Heart left ventricle (tissue), 16 donors: ENCODE measurements around the gene ABHD1. TPM values are rescaled to one million over a fixed set of nuclear protein-coding genes. Genes with fewer than 3 reads are reported as not detected.

Experiments used
- ATAC-seq, 4 donors: fragments of 200-7000 bp; cut with Tn5 transposase; one replicate each; pipeline ENCODE4 v1.9.1; 2020 to 2022; ENCODE audit warnings: moderate library complexity in 4 of 4, mild to moderate bottlenecking in 3 of 4, moderate number of reproducible peaks in 1 of 4
- DNase-seq, 5 donors: peaks; one replicate each; pipeline ENCODE4 v3.0.0-alpha.2; 2020
- H3K27ac ChIP-seq, 12 donors: fragments of 200-600 bp; sonication (generic) in 4 of 12; one replicate each; pipeline versions ENCODE4 v1.5.0 to v1.8.0; 2016 to 2022; ENCODE audit warnings: mild to moderate bottlenecking in 2 of 12
- H3K27me3 ChIP-seq, 9 donors: fragments of 200-600 bp; sonication (generic) in 2 of 9; one replicate each; pipeline versions ENCODE4 v1.5.1 to v1.8.0; 2016 to 2022; ENCODE audit warnings: mild to moderate bottlenecking in 3 of 9
- H3K36me3 ChIP-seq, 9 donors: fragments of 200-600 bp; sonication (generic) in 2 of 9; one replicate each; pipeline versions ENCODE4 v1.5.0 to v1.8.0; 2018 to 2022; ENCODE audit warnings: mild to moderate bottlenecking in 2 of 9
- H3K4me1 ChIP-seq, 12 donors: fragments of 200-600 bp; sonication (generic) in 4 of 12; one replicate each; pipeline versions ENCODE4 v1.5.0 to v1.8.0; 2016 to 2022; ENCODE audit warnings: mild to moderate bottlenecking in 3 of 12
- H3K4me3 ChIP-seq, 12 donors: fragments of 200-600 bp; sonication (generic) in 4 of 12; one replicate each; pipeline versions ENCODE4 v1.5.0 to v1.8.0; 2017 to 2022; ENCODE audit warnings: mild to moderate bottlenecking in 9 of 12, moderate library complexity in 4 of 12
- H3K9me3 ChIP-seq, 12 donors: fragments of 200-600 bp; sonication (generic) in 4 of 12; one replicate each; pipeline versions ENCODE4 v1.5.0 to v1.8.0; 2016 to 2022; ENCODE audit warnings: mild to moderate bottlenecking in 1 of 12
- POLR2A ChIP-seq, 2 donors: fragments of 450-650 bp; IDR thresholded peaks; one replicate each; pipeline ENCODE4 v1.6.1; 2017; ENCODE audit warnings: antibody characterized with exemption in 2 of 2, mild to moderate bottlenecking in 2 of 2, moderate library complexity in 2 of 2
- WGBS, 4 donors: extraction: QIAGEN DNeasy Blood & Tissue Kit in 2 of 4; methylation state at CpG; one replicate each; pipeline versions ENCODE4 v1.1.5 to v1.1.7; 2013 to 2018; 5-methylcytosine and 5-hydroxymethylcytosine counted together
- intact Hi-C, 10 donors: fragments of 100-400 bp; cut with DNase I; formaldehyde crosslinking; loops; one replicate each; pipeline versions ENCODE4 v1.11.1 to v1.14.2; 2022
- polyA plus RNA-seq, 2 donors: library from polyadenylated mRNA; stranded (reverse); fragments of 200-250 nt; gene quantifications; one replicate each; pipeline ENCODE4 v1.2.3, GENCODE V29; 2013
- total RNA-seq, 9 donors: library from RNA; depleted of rRNA in 2 of 9; stranded (reverse); fragments of >200 nt in 2 of 9; fragmentation: NEBNext Ultra II Directional in 3 of 9; extraction: Animal tissue kit (Norgen Biotek cat#: 25700) in 3 of 9; gene quantifications; one replicate each; pipeline versions ENCODE4 v1.1.0 to v1.2.4, GENCODE V29; 2016 to 2023
- TF ChIP-seq, protein P1 (sequence below), 12 donors: fragments of 200-600 bp; sonication (generic) in 4 of 12; IDR thresholded peaks; one replicate each; pipeline versions ENCODE4 v1.5.0 to v1.8.0; 2018 to 2022; ENCODE audit warnings: antibody characterized with exemption in 12 of 12, mild to moderate bottlenecking in 5 of 12
- donor health status: ischemic (EF 13 %, LVEDD 7.1; RV severe dilation, severe dysfunction).
- donor health status: healthy with polysubstance abuse.
- donor health status: DM: no; HTN: yes; CAD: no.
- donor health status: DM: no; HTN: no; CAD: no.
- donor health status: ischemic (EF 25% LVEDD 6.9; RV normal size, moderate dysfunction).
- donor health status: ischemic (EF 25% LVEDD 5.7; RV mildly dilated, moderate dysfunction).
- donor health status: healthy.
- donor health status: DM: yes; HTN: yes; CAD: no.
- donor health status: ischemic (EF 35%, LVEDD 5.7; RV mildly dilated, moderate dysfunction).
- donor health status: nonischemic (EF 11% LVEDD 7.7; RV severe dilation, severe dysfunction).
- donor health status: DM: yes; HTN: yes; CAD: no.
- donor health status: PGD.
- donor health status: ischemic (EF 29% LVEDD 5.4; RV normal size, mild dysfunction).
- donor health status: nonischemic (EF 23%, LVEDD 6.1; RV moderate dilation, normal function).

ABHD1 gene
- total and polyA plus RNA-seq, 11 donors, result 0.47 to 6.2 (median 2.0) TPM; not detected in 1

DNA sequence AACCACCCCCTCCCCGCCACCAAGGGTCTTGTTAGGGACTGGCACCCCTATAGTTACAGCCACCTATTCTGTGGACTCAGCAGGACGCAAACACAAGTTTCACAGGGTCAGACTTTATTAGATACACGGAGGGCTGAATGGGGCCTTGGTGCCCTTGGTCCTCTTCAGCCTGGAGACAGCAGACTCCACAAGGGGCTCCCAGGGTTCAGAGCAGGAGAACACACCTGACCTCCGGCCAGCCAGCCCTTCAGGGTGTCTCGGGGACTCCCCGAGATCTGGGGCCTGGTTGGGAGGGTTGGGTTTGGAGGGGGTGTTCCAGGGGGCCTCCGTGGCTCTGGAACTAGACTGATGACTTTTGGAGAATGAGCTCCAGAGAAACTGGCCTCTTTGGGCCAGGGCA lies 13.1 kb downstream of the ABHD1 start:
- no peaks in the 10 kb centered on the region for H3K9me3 ChIP-seq
- no peak for ATAC-seq
- WGBS, 4 donors, result 90 to 98% (median 93%) methylated on average over 7 of the region's 7 CpGs

DNA sequence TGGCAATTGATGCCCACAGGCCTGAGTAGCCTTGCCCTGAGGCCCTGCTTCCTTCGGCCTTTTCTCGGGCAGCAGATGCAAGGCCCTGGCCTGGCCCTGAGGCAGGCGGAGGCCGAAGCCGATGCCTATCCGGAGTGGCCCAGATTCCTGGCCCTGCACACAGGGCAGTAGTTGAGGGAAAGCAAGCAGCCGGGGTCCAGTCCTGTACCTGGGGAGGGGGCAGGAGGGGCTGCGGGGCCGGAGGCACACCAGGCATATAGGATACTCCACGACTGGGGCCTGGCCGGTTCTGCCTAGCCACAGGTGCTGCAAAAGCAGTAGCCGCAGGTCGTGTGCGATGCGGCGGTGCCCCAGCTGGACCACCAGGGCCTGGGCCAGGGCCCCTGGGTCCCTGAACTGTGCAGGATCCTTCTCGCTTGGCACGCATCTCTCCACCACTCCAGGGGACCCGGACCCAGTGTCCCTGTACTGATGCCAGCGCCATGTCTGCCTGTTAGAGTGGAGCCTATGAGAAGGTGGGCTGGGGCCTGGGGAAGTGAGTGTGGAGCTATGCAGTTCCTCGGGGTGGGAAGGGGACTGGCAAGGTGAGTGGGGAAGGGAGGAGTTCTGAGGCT lies 13.8 kb downstream of the ABHD1 start:
- Histone ChIP-seq H3K36me3 (peaks cover 0 to 6% (median 2%) of the 10 kb centered on the region in 9 donors), H3K27ac (no peak overlapping the region), H3K4me3 (no peak overlapping the region), H3K4me1 (peaks cover 7 to 18% (median 11%) of the 10 kb centered on the region in 12 donors), H3K27me3 (no peaks in the 10 kb centered on the region), H3K9me3 (no peaks in the 10 kb centered on the region)
- intact Hi-C loops, result loop anchor here in 1 of 10 donors (5.0 kb wide), 1 partner anchor 70 kb away; no protein-coding TSS in a partner anchor
- DNase-seq, result no peak
- no peak for TF ChIP-seq POLR2A (IDR thresholded peaks at IDR 0.05)
- TF ChIP-seq, protein P1, sequence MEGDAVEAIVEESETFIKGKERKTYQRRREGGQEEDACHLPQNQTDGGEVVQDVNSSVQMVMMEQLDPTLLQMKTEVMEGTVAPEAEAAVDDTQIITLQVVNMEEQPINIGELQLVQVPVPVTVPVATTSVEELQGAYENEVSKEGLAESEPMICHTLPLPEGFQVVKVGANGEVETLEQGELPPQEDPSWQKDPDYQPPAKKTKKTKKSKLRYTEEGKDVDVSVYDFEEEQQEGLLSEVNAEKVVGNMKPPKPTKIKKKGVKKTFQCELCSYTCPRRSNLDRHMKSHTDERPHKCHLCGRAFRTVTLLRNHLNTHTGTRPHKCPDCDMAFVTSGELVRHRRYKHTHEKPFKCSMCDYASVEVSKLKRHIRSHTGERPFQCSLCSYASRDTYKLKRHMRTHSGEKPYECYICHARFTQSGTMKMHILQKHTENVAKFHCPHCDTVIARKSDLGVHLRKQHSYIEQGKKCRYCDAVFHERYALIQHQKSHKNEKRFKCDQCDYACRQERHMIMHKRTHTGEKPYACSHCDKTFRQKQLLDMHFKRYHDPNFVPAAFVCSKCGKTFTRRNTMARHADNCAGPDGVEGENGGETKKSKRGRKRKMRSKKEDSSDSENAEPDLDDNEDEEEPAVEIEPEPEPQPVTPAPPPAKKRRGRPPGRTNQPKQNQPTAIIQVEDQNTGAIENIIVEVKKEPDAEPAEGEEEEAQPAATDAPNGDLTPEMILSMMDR (IDR thresholded peaks at IDR 0.05), result no peak
- WGBS, 4 donors, result 91 to 95% (median 93%) methylated on average over 15 to 21 of the region's 21 CpGs
- no peak for ATAC-seq

More for the DNA sequence above, 13.1 kb downstream of the ABHD1 start:
- Histone ChIP-seq H3K4me3 (no peak overlapping the region), H3K4me1 (peaks cover 7 to 19% (median 11%) of the 10 kb centered on the region in 12 donors), H3K27me3 (no peaks in the 10 kb centered on the region), H3K27ac (no peak overlapping the region), H3K36me3 (peaks cover 0 to 12% (median 9%) of the 10 kb centered on the region in 9 donors)
- TF ChIP-seq, protein P1 (IDR thresholded peaks at IDR 0.05), result no peak
- TF ChIP-seq POLR2A (IDR thresholded peaks at IDR 0.05), result no peak
- DNase-seq, result no peak
- intact Hi-C loops, result loop anchor here in 1 of 10 donors (5.0 kb wide), 1 partner anchor 71 kb away; no protein-coding TSS in a partner anchor

DNA sequence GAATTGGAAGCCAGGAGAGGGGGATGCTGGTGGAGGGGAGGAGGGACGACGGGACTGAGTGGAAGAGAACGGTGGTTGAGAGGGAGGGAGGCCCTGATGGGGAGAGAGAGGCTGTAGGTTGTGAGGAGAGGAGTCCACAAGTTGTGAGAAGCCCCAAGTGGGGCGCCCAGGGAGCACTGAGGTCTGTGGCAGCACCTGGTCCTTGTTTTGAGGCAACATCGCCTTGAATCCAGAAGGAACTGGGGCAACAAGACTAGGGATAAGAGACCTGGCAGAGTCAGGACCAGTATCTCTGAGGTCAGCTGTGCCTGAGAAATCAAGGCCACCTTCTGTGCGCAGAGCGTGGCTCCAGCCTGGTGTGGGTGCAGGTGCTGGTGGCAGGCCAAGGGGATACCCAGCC lies 14.5 kb downstream of the ABHD1 start:
- no peak for TF ChIP-seq POLR2A (IDR thresholded peaks at IDR 0.05)
- TF ChIP-seq, protein P1 (IDR thresholded peaks at IDR 0.05), result no peak
- intact Hi-C loops, result loop anchor here in 1 of 10 donors (5.0 kb wide), 1 partner anchor 69 kb away; no protein-coding TSS in a partner anchor

DNA sequence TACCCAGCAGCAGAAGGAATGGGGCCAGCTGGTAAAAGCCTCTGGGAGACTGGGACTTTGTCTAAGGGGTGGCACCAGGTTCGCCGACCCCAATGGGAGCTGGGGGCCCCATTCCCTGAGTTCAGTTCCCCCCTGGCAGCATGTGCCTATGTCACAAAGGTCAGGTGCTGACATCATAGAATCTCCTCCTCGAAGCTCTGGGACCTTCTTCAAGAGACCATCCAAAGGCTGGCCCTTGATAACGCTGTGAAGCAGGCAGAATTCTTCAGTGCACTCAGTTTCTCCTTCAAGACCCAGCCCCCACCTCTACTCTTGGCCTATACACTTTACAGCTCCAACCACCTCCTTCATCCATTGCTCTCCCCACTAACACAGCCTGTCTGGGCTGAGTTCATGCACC lies 15.7 kb downstream of the ABHD1 start, which contains the start of gene PRR30:
Gene PRR30, minus strand, starts transcription at position 101 of the 400 bp plus-strand sequence. CDS start 1,081 bp downstream, outside the sequence.
- Histone ChIP-seq H3K27me3 (no peaks in the 10 kb centered on the region), H3K36me3 (no peaks in the 10 kb centered on the region), H3K27ac (no peak within 1 kb of the TSS), H3K9me3 (no peaks in the 10 kb centered on the region), H3K4me1 (no peaks in the 10 kb centered on the region), H3K4me3 (no peak within 1 kb of the TSS)
- DNase-seq (no peak), ATAC-seq (no peak)
- WGBS, 4 donors, result 59 to 80% (median 75%) methylated on average over 2 to 4 of the region's 4 CpGs
- intact Hi-C loops, result loop anchor here in 1 of 10 donors (5.0 kb wide), 1 partner anchor 68 kb away; no protein-coding TSS in a partner anchor
- TF ChIP-seq, protein P1 (IDR thresholded peaks at IDR 0.05), result no peak

More for the DNA sequence above, 14.5 kb downstream of the ABHD1 start:
- H3K27me3 ChIP-seq, result no peaks in the 10 kb centered on the region
- no peak for ATAC-seq
- WGBS, 4 donors, result 79 to 82% (median 81%) methylated on average over 7 of the region's 7 CpGs
- no peak overlapping the region for H3K27ac ChIP-seq
- H3K4me3 ChIP-seq, result no peak overlapping the region
- peaks cover 4 to 11% (median 7%) of the 10 kb centered on the region in 12 donors for H3K4me1 ChIP-seq
- DNase-seq, result no peak
- H3K9me3 ChIP-seq, result no peaks in the 10 kb centered on the region
- H3K36me3 ChIP-seq, result no peaks in the 10 kb centered on the region
